Loucy (cell line): ENCODE results near the gene RETNLB.

Experiments used
- H2AFZ ChIP-seq: fragments of 200-600 bp; sonication (generic); 2 replicates; pipeline ENCODE4 v1.6.0; 2016; ENCODE audit warnings: antibody characterized with exemption, mild to moderate bottlenecking, low read length, moderate library complexity
- H3F3A ChIP-seq: fragments of 200-600 bp; 2 replicates; pipeline ENCODE4 v1.6.0; 2016; ENCODE audit warnings: antibody characterized with exemption, low read depth, mild to moderate bottlenecking
- H3K27me3 ChIP-seq: fragments of 200-600 bp; sonication (generic); 2 replicates; pipeline ENCODE4 v1.6.1; 2014; ENCODE audit warnings: low read length, mild to moderate bottlenecking; ENCODE audit not compliant: insufficient read depth, poor library complexity, severe bottlenecking
- H3K36me3 ChIP-seq: fragments of 200-600 bp; sonication (generic); 2 replicates; pipeline ENCODE4 v1.6.1; 2016; ENCODE audit warnings: low read length; ENCODE audit not compliant: insufficient read depth
- H3K4me1 ChIP-seq: fragments of 200-600 bp; sonication (generic); 2 replicates; pipeline ENCODE4 v1.5.1; 2014; ENCODE audit warnings: low read length, mild to moderate bottlenecking; ENCODE audit not compliant: insufficient read depth, poor library complexity, severe bottlenecking
- H3K4me2 ChIP-seq: fragments of 200-600 bp; sonication (generic); 2 replicates; pipeline ENCODE4 v1.6.0; 2014; ENCODE audit warnings: antibody characterized with exemption, low read length, low read depth, mild to moderate bottlenecking; ENCODE audit not compliant: poor library complexity, severe bottlenecking
- H3K4me3 ChIP-seq: fragments of 200-600 bp; sonication (generic); 2 replicates; pipeline ENCODE4 v1.5.1; 2014; ENCODE audit warnings: low read length, mild to moderate bottlenecking, mixed read lengths; ENCODE audit not compliant: poor library complexity, severe bottlenecking
- H3K79me2 ChIP-seq: fragments of 200-600 bp; sonication (generic); 2 replicates; pipeline ENCODE4 v1.6.1; 2014; ENCODE audit warnings: low read length; ENCODE audit not compliant: insufficient read depth
- H3K9ac ChIP-seq: fragments of 200-600 bp; sonication (generic); 2 replicates; pipeline ENCODE4 v1.6.0; 2014; ENCODE audit warnings: mild to moderate bottlenecking, low read depth, low read length, moderate library complexity; ENCODE audit not compliant: poor library complexity, severe bottlenecking
- H3K9me2 ChIP-seq: fragments of 200-600 bp; sonication (generic); replicated peaks from 2 replicates; pipeline ENCODE4 v1.6.1; 2016; ENCODE audit warnings: low read depth, low read length, mixed read lengths
- H3K9me3 ChIP-seq: fragments of 200-600 bp; sonication (generic); 2 replicates; pipeline ENCODE4 v1.6.1; 2014; ENCODE audit warnings: mild to moderate bottlenecking, antibody characterized with exemption, low read length, low read depth; ENCODE audit not compliant: insufficient read depth
- H4K20me1 ChIP-seq: fragments of 200-600 bp; sonication (generic); 2 replicates; pipeline ENCODE4 v1.6.0; 2014; ENCODE audit warnings: antibody characterized with exemption, low read length, mild to moderate bottlenecking; ENCODE audit not compliant: insufficient read depth, poor library complexity, severe bottlenecking
- EZH2phosphoT487 ChIP-seq: fragments of 200-600 bp; IDR thresholded peaks from 2 replicates; pipeline ENCODE4 v1.6.1; 2018; ENCODE audit warnings: antibody characterized with exemption, mild to moderate bottlenecking, moderate library complexity, borderline replicate concordance
- TF ChIP-seq, protein P1 (sequence below): fragments of 200-600 bp; sonication (generic); conservative IDR thresholded peaks from 2 replicates; pipeline ENCODE4 v1.5.1; 2014; ENCODE audit warnings: mild to moderate bottlenecking, antibody characterized with exemption, low read length

RETNLB gene

DNA sequence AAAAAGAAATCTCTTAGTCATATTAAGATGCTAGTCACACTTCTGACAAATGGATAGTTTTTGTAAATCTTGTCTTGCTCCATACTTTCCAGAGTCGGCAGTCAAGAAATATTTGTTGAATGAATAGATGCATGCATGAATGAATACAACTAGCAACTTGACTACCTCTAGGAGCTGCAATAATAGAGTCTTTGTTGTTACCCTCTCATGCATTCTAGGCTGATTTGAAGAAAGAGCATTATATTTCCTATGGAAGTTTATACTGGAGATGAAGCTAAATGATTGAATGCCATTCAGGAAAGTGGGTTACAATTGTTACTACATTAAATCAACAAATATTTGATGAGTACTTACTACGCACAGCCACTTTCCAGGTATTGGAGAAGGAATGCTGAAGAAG is 47.2 kb upstream of the RETNLB start:
- Histone ChIP-seq H3F3A (peaks cover 9% of the 10 kb centered on the region; the same call in 1 of the 2 replicates), H3K9me2 (no peaks in the 10 kb centered on the region), H3K4me2 (no peak overlapping the region), H3K9ac (no peak overlapping the region), H3K4me3 (no peak overlapping the region), H4K20me1 (no peaks in the 10 kb centered on the region), H3K4me1 (peaks cover 23% of the 10 kb centered on the region), H3K36me3 (no peaks in the 10 kb centered on the region), H3K79me2 (no peaks in the 10 kb centered on the region), H2AFZ (no peak overlapping the region), H3K27me3 (no peaks in the 10 kb centered on the region), H3K9me3 (no peaks in the 10 kb centered on the region)
- TF ChIP-seq, protein P1, sequence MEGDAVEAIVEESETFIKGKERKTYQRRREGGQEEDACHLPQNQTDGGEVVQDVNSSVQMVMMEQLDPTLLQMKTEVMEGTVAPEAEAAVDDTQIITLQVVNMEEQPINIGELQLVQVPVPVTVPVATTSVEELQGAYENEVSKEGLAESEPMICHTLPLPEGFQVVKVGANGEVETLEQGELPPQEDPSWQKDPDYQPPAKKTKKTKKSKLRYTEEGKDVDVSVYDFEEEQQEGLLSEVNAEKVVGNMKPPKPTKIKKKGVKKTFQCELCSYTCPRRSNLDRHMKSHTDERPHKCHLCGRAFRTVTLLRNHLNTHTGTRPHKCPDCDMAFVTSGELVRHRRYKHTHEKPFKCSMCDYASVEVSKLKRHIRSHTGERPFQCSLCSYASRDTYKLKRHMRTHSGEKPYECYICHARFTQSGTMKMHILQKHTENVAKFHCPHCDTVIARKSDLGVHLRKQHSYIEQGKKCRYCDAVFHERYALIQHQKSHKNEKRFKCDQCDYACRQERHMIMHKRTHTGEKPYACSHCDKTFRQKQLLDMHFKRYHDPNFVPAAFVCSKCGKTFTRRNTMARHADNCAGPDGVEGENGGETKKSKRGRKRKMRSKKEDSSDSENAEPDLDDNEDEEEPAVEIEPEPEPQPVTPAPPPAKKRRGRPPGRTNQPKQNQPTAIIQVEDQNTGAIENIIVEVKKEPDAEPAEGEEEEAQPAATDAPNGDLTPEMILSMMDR: no peak
- no peak for TF ChIP-seq EZH2phosphoT487

DNA sequence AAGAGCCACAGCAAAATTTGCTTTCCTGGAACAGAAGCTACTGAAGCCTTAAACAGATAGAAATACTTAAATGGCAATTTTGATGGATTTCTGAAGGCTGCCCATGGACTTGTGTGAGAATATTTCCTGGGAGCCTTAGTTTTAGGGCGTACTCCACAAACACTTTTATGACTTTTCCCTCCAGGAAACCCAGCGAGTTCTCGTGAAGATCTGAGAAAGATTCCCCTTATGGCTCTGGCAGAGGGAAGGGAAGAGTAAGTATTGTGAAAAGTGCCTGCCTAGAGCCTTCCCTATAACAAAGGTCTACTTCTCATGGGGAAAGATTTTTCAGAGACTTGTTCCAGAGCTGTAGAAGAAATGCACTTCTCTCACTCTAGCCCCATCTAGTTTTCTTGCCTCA is 34.3 kb upstream of the RETNLB start:
- Histone ChIP-seq H3K79me2 (no peaks in the 10 kb centered on the region), H3K4me1 (no peaks in the 10 kb centered on the region), H3K9me2 (no peaks in the 10 kb centered on the region), H3K36me3 (no peaks in the 10 kb centered on the region), H3K27me3 (no peaks in the 10 kb centered on the region), H3K9ac (no peak overlapping the region), H2AFZ (no peak overlapping the region), H3K4me2 (no peak overlapping the region), H3F3A (no peaks in the 10 kb centered on the region), H3K4me3 (no peak overlapping the region), H4K20me1 (no peaks in the 10 kb centered on the region), H3K9me3 (peaks cover 10% of the 10 kb centered on the region; the same call in 1 of the 2 replicates)
- TF ChIP-seq, protein P1: no peak
- TF ChIP-seq EZH2phosphoT487: no peak

DNA sequence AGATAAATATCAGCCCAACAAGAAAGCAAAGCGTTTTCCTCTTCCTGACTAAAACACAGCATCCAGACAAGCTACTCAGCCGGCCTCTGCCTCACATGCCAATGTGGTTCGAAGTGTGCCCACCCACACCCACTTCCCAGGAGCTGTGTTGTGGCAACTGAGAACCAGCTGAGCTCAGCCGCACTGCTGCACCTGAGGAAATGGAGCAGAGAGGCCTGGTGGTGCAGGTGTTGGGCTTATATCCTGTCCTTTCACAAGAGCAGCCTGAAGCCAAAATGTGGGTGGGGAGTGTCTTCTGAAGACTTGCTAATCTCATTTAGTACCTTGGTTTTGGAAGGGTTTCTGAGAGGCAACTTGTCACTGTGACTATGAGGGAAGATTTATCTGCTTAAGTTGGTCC is 23.0 kb upstream of the RETNLB start:
- H3K4me2 ChIP-seq: no peak overlapping the region
- H3K9me3 ChIP-seq: no peaks in the 10 kb centered on the region
- TF ChIP-seq, protein P1: no peak
- TF ChIP-seq EZH2phosphoT487: no peak
- H4K20me1 ChIP-seq: no peaks in the 10 kb centered on the region
- no peaks in the 10 kb centered on the region for H3K27me3 ChIP-seq
- H3K79me2 ChIP-seq: no peaks in the 10 kb centered on the region
- H3F3A ChIP-seq: no peaks in the 10 kb centered on the region
- peaks cover 29% of the 10 kb centered on the region for H3K4me1 ChIP-seq
- H2AFZ ChIP-seq: no peak overlapping the region
- H3K9ac ChIP-seq: no peak overlapping the region
- no peaks in the 10 kb centered on the region for H3K36me3 ChIP-seq
- no peak overlapping the region for H3K4me3 ChIP-seq
- H3K9me2 ChIP-seq: no peaks in the 10 kb centered on the region
